NCI-H526 treated with DMSO at 0.1 percent for 48 hours (cell line): ENCODE data around the gene AJUBA.
"Not testable (repeated sequence)": the region's sequence is repeated elsewhere in the genome, so short reads cannot be mapped to it uniquely, and the experiment has no call there.

Experiments
- DNase-seq: peaks from one replicate; lab custom pipeline; 2025; lab: John Stamatoyannopoulos, UW

The AJUBA gene

GRCh38 chr14:22979748-22980392 is 2.5 kb downstream of the AJUBA start:
- no peak for DNase-seq

GRCh38 chr14:22978981-22979671 is 3.2 kb downstream of the AJUBA start:
- DNase-seq: no peak

DNA sequence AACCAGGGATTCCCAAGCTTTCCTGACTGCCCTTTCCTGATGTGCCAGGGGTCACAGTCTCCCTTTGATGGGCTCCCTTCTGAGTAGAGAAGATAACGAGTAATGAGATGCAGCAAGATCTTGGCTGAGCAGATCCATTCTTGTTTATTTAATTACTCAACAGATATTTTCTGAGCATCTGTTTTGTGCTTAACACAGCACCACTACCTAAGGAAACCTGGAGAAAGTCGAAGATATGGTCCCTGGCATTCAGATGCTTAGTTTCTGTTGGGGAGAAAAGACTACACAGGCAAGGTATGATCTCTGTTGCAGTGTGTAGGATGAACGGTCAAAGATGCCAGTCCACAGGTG is 3.9 kb downstream of the AJUBA start:
- no peak for DNase-seq

DNA sequence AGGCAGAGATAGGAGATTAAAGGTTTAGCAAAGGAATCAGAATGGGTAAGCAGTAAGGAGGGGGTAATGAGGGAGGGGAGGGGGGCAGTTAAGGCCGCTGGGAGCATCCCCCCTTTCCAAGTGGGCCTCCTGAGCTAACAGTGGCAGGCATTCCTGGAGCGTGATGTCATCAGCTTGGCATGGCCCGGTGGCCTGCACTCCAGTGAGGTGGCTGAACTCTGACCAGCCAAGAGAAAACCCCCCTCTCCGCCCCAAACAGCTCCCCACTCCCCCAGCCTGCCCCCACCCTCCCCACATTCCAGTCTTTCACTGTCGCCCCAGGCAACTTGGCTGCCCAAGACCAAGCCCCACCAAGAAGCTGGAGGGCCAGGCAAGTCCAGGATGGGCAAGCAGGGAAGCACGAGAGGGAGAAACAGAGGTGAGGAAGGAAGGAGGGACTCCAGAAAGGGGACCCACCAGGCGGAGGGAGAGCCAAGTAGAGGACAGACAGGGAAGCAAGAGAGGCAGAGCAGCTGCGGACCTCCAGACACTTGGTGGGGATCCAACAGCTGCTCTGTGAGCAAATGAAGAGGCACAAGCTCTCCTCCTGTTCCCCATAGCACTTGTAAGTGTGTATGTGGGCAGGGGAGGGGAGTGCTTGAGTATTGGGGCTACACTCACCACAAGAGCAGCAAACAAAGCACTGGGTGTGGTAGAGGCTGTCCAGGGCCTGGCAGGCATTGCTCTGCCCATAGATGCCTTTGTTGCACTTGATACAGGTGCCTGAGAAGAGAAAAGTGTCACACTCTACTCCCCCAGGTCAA is 4.5 kb downstream of the AJUBA start:
- DNase-seq: no peak

- no peak for DNase-seq
Measured at GRCh38 chr14:22977434-22977683, 5.0 kb downstream of the AJUBA start.

GRCh38 chr14:22976620-22977433 is 5.5 kb downstream of the AJUBA start:
- DNase-seq: peak; percentile 96

DNA sequence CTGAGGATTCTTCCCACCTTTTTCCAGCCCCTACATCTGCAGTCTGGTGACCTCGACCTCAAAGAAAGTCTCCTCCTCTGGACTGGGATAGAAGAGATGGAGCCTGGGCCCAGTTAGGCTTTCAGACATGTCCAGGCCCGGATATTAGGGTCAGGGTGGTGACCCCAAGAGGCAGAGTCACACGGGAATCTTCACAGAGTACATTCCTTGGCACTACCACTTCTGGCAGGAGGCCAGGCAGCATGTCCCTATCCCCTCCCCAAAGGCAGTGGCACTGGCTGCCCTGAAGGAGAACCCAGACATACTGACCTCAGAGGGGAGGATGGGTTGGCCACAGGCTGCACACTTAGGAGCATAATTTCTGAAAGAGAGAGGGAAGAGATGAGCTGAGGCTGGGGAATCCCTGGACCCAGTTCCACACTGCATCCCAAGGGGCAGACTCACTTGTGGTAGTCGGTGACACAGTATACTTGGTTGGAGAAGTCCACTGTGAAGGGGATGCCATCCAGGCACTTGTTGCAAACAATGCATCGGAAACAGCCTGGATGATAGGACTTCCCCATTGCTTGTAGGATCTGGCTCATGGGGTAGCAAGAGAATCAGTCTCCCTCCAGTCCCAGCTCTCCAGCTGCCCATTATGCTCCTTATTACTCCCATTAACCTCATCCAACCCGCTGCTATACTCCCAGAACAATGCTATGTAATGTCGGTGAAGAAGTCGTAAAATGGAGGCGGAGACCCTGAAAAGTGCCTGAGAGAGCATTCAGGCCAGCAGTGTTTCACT is 7.6 kb downstream of the AJUBA start:
- DNase-seq: no peak

GRCh38 chr14:22973217-22974032 is 8.9 kb downstream of the AJUBA start:
- no peak for DNase-seq

DNA sequence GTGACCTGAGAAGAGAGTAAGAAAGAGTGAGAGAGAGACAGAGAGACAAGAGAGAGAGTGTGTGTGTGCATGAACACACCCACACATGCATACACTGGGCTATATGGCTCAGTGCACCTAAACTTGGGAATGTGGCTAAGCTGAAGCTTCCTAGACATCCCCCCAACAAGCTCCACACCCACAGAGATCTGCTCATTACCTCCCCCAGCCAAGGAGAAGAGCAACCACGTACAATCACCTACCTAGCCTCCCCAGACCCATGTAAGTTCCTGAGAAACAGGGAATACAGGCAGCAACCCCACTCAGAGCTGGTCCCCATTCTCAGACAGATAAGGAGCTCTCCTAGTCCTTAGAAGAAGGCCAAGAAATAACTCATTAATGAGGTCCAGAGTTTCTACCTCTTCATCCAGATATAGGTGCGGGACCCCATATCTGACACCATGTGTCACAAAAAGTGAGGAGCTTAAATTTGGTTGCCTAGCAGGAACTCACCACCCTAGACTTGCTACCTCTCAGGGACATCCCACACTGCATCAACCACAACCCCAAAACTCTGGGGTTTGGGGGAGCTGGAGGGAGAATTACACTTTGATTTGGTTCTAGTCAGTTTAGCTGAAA is 9.9 kb downstream of the AJUBA start:
- no peak for DNase-seq

GRCh38 chr14:22971152-22971551 is 11.2 kb downstream of the AJUBA start:
- DNase-seq: no peak

DNA sequence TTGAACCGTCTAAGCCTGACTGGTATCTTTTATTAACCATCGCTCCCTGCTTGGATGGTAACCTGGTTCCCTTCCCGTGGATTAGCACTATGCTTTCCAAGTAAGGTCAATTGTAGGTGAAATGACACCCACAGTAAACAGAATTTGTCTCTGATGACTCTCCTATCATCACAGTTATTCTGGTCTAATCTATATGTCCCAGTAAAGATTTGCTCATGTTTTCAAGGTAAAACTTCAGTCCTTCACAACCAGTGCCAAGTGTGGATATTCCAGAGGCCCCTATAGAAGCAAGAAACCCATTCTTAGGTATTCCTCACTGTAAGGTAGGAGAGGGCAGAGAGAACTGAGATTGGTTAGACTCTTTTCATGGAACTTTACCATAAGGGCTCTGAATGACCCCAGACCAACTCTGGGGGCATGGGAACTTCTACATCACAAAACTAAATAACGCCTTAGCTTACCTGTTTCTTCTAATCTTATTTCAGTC is 15.5 kb downstream of the AJUBA start:
- DNase-seq: no peak

GRCh38 chr14:22965916-22966782 is 16.2 kb downstream of the AJUBA start:
- not testable (repeated sequence) for DNase-seq

- DNase-seq: no peak
Measured at GRCh38 chr14:22962061-22962676, 20.2 kb downstream of the AJUBA start.

DNA sequence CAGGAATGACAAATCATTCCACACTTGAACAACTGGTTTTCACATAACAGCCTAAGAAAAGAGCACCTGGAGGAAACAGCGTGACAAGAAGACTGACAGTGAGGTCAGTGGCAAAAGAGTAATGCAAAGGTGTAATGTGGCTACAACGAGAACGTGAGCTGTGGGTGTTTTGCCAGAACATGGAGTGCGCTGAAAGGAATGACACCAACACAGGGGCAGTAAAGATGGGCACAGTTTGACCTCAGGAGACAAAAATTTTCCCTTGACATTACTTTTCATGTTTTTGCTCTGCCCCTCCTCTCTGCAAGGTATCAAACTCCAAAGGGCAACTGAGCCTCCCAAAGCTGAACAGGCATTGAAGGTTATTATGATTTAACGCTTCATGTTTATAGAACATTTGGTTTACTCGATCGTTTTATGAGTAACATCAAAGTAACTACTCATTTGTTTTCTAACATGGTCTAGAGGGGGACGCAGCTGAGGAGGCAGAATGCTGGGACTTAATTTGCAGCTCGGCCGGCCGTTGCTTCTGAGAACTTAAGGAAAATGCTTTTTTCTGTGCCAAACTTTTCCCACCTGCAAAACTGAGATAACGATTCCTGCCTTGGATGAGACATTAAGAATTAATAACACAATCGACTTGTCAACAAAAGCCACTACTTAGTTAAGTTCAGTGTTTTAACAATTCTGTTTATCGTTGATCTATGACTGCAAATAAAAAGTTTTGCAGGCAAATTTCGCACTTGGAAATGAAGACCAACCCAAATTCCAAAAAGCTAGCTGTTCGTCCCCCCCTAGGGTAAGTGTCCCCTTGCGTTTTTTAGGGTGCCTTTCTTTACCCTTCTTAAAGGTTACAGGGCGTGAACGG is 26.4 kb downstream of the AJUBA start:
- DNase-seq: no peak

DNA sequence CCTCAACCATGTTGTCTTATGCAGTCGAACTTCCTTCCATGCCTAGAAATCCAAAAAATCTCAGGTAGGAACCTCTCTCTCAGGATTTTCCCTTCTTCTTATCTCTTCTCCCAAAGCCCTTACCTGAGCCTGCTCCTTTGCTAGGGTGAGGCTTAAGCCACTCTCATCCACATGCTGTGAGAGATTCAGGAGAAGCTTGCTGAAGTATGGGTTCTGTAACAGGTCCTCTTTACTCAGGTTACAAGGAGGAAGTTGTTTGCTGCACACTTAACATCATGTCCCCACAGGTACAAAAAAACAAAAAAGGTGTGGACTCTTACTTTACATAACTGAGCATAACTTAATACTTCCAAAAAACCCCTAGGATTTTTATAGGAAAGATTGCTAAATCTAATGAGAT is 29.9 kb downstream of the AJUBA start:
- no peak for DNase-seq

- DNase-seq: not testable (repeated sequence)
Measured at GRCh38 chr14:22951795-22952194, 30.6 kb downstream of the AJUBA start.

GRCh38 chr14:22945642-22946041 is 36.7 kb downstream of the AJUBA start:
- DNase-seq: no peak

- DNase-seq: no peak
Measured at GRCh38 chr14:22939684-22940083, 42.7 kb downstream of the AJUBA start.
